Calu3 (cell line): ENCODE results near the gene PNMT. TPM values are rescaled to one million over a fixed set of nuclear protein-coding genes. Genes with fewer than 3 reads are reported as not detected.
A peak's percentile ranks its signal among the peaks of the same experiment; 100 is the strongest.

Source experiments
- BruUV-seq: library from RNA; stranded (reverse); fragments of 400-500 nt; replicated peaks from 2 replicates; lab custom pipeline; 2021; lab: Mats Ljungman, UMichigan
- CTCF ChIA-PET: fragments of 300-600 bp; sonication (Branson Sonifier 250); formaldehyde crosslinking; loops from one replicate; lab custom pipeline; 2022; ENCODE audit warnings: antibody characterized with exemption; lab: Charles Lee
- DNase-seq: peaks from one replicate; pipeline ENCODE4 v3.0.0; 2022
- H3K27ac Mint-ChIP-seq: one replicate; pipeline ENCODE4 v1.8.0; 2022; ENCODE audit warnings: mixed read lengths; ENCODE audit not compliant: unreplicated experiment
- H3K27me3 Mint-ChIP-seq: one replicate; pipeline ENCODE4 v1.8.0; 2022; ENCODE audit warnings: mixed read lengths; ENCODE audit not compliant: unreplicated experiment
- H3K36me3 Mint-ChIP-seq: one replicate; pipeline ENCODE4 v1.8.0; 2022; ENCODE audit warnings: mild to moderate bottlenecking, moderate library complexity, mixed read lengths; ENCODE audit not compliant: insufficient read depth, unreplicated experiment
- H3K4me1 Mint-ChIP-seq: one replicate; pipeline ENCODE4 v1.8.0; 2022; ENCODE audit warnings: mild to moderate bottlenecking, low read depth, mixed read lengths; ENCODE audit not compliant: unreplicated experiment
- H3K4me3 Mint-ChIP-seq: one replicate; pipeline ENCODE4 v1.8.0; 2022; ENCODE audit warnings: mild to moderate bottlenecking, low read depth, moderate library complexity, mixed read lengths; ENCODE audit not compliant: unreplicated experiment
- H3K9me3 Mint-ChIP-seq: one replicate; pipeline ENCODE4 v1.8.0; 2022; ENCODE audit warnings: low read depth, mixed read lengths; ENCODE audit not compliant: unreplicated experiment
- intact Hi-C: fragments of 100-400 bp; cut with micrococcal nuclease; formaldehyde crosslinking; loops from one replicate; pipeline ENCODE4 v1.10.0; 2022; ENCODE audit not compliant: unreplicated experiment
- total RNA-seq: library from RNA; stranded (reverse); gene quantifications from 2 replicates; pipeline ENCODE4 v1.2.3, GENCODE V29; 2022
- TF ChIP-seq, protein P1 (sequence below): fragments of 200-600 bp; IDR thresholded peaks from one replicate; pipeline ENCODE4 v1.8.0; 2022; ENCODE audit warnings: antibody characterized with exemption; ENCODE audit not compliant: unreplicated experiment

The PNMT gene
- total RNA-seq, 1 experiment from 2014 or later = 1.3 TPM

DNA sequence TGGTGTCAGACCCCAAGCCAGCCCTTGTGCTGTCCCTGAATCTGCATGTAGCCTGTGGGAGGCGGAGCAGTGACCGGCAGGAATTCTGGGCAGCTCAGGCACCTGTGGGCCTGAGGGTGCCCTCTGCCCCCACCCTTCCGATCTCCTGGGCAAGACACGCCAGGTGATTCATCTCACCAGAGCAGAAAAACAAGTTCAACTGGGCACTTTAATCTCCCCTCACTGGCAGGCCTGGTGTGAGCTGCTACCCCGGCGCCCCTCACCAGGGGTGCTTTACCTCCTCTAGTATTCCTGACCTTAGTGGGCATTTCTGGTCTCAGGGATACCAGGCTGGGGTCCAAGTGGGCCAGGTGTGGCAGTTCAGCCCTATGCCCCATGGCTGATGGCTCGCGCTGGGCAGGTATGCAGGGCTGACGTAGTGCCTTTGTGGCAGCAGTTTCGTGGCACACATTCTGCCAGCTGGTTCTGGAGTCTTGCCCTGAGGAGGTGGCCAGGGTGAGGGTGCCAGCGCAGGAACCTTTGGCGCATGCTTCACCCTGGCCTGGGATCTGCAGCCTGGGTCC is 37.6 kb downstream of the PNMT start:
- Mint-ChIP-seq H3K9me3 (no peaks in the 10 kb centered on the region), H3K36me3 (peaks cover 100% of the 10 kb centered on the region), H3K4me1 (peaks cover 91% of the 10 kb centered on the region), H3K27me3 (no peaks in the 10 kb centered on the region), H3K4me3 (peak overlapping the region; percentile 71), H3K27ac (peak overlapping the region; percentile 67)
- BruUV-seq = TSS peak; percentile 75
- CTCF ChIA-PET = interaction anchor here (0.5 to 161.2 kb wide), 60 partner anchors 9 to 1193 kb away, joined by 3 to 42089 read pairs (median 4); partner anchors contain the start of genes ERBB2, FBXL20, GRB7 and GSDMA
- TF ChIP-seq, protein P1, sequence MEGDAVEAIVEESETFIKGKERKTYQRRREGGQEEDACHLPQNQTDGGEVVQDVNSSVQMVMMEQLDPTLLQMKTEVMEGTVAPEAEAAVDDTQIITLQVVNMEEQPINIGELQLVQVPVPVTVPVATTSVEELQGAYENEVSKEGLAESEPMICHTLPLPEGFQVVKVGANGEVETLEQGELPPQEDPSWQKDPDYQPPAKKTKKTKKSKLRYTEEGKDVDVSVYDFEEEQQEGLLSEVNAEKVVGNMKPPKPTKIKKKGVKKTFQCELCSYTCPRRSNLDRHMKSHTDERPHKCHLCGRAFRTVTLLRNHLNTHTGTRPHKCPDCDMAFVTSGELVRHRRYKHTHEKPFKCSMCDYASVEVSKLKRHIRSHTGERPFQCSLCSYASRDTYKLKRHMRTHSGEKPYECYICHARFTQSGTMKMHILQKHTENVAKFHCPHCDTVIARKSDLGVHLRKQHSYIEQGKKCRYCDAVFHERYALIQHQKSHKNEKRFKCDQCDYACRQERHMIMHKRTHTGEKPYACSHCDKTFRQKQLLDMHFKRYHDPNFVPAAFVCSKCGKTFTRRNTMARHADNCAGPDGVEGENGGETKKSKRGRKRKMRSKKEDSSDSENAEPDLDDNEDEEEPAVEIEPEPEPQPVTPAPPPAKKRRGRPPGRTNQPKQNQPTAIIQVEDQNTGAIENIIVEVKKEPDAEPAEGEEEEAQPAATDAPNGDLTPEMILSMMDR = no peak
- intact Hi-C loops = loop anchor here (1.0 to 5.0 kb wide), 16 partner anchors 17 to 391 kb away; partner anchors contain the start of genes IKZF3, LRRC3C, MIEN1 and ORMDL3
- peak; percentile 100 for DNase-seq

DNA sequence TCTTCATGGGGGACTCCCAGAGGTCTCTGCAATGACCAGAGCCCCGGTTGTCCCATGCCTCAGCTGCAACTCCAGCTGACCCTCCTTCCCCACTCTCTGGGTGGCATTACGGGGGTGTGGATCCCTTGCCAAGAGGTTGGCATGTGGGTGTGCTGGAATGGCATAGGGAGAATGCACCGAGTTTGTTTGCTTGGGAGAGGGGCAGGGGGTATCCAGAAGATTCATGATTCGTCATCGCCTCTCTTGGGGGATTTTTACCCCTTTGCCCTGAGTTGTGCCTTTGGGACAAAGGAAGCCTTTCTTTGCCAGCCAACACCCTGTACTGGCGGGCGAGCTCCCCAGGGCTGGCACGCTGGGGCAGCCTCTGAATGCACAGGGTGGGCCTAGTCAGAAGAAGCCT is 38.1 kb downstream of the PNMT start:
- peak; percentile 100 for DNase-seq
- BruUV-seq = no TSS peak
- Mint-ChIP-seq H3K4me3 (peak overlapping the region; percentile 71), H3K27me3 (no peaks in the 10 kb centered on the region), H3K4me1 (peaks cover 86% of the 10 kb centered on the region), H3K9me3 (no peaks in the 10 kb centered on the region), H3K36me3 (peaks cover 100% of the 10 kb centered on the region), H3K27ac (peak overlapping the region; percentile 67)
- intact Hi-C loops = loop anchor here (1.0 to 5.0 kb wide), 16 partner anchors 18 to 391 kb away; partner anchors contain the start of genes IKZF3, LRRC3C, MIEN1 and ORMDL3
- CTCF ChIA-PET = interaction anchor here (0.5 to 161.2 kb wide), 47 partner anchors 9 to 1193 kb away, joined by 3 to 42089 read pairs (median 6); partner anchors contain the start of genes ERBB2, FBXL20, GRB7 and GSDMA
- TF ChIP-seq, protein P1 = no peak

DNA sequence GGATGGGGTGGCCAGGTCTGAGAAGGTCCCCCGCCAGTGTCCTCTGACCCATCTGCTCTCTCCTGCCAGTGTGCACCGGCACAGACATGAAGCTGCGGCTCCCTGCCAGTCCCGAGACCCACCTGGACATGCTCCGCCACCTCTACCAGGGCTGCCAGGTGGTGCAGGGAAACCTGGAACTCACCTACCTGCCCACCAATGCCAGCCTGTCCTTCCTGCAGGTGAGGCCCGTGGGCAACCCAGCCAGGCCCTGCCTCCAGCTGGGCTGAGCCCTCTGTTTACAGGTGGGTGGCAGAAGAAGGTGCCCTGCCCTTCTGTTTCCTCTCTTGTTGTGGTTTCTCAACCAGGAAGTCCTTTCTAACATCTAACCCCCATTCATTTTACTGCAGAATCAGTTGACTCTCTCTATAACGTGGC is 38.7 kb downstream of the PNMT start:
- Mint-ChIP-seq H3K36me3 (peaks cover 100% of the 10 kb centered on the region), H3K27me3 (no peaks in the 10 kb centered on the region), H3K4me1 (peaks cover 80% of the 10 kb centered on the region), H3K9me3 (no peaks in the 10 kb centered on the region), H3K27ac (peak overlapping the region; percentile 67), H3K4me3 (peak overlapping the region; percentile 71)
- DNase-seq = peak; percentile 100
- no TSS peak for BruUV-seq
- intact Hi-C loops = loop anchor here (1.0 to 5.0 kb wide), 17 partner anchors 8 to 390 kb away; partner anchors contain the start of genes IKZF3, LRRC3C, MIEN1 and ORMDL3
- CTCF ChIA-PET = interaction anchor here (0.6 to 161.2 kb wide), 36 partner anchors 8 to 792 kb away, joined by 3 to 42089 read pairs (median 10); partner anchors contain the start of genes ERBB2, FBXL20, GRB7 and GSDMA
- TF ChIP-seq, protein P1 = no peak

DNA sequence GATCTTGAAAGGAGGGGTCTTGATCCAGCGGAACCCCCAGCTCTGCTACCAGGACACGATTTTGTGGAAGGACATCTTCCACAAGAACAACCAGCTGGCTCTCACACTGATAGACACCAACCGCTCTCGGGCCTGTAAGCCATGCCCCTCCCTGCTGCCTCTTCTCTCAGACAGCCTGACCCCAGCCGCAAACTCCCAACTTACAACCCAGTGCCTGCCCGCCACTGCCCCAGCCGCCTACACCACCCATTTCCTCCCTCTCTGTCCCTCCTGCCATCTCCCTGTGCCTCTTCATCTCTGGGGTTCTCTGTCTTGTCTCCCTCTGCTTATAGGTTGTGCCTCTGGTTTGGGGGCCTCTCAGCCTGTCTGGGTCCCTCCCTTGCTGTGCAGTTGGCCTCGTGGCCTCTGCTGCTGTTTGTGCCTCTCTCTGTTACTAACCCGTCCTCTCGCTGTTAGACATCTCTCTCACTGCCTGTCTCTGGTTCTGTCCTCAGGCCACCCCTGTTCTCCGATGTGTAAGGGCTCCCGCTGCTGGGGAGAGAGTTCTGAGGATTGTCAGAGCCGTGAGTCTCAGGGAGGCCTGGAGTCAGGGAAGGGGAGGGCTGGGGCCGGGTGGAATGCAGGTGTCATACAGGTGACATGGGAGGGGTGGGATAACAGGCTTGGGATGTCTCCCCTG is 41.2 kb downstream of the PNMT start:
- DNase-seq = no peak
- H3K4me3 Mint-ChIP-seq = peak overlapping the region; percentile 0
- BruUV-seq = no TSS peak
- H3K27me3 Mint-ChIP-seq = no peaks in the 10 kb centered on the region
- peak overlapping the region; percentile 3 for H3K27ac Mint-ChIP-seq
- peaks cover 55% of the 10 kb centered on the region for H3K4me1 Mint-ChIP-seq
- TF ChIP-seq, protein P1 = no peak
- no peaks in the 10 kb centered on the region for H3K9me3 Mint-ChIP-seq
- CTCF ChIA-PET = interaction anchor here (1.1 to 161.2 kb wide), 10 partner anchors 5 to 318 kb away, joined by 3 to 42089 read pairs (median 210); partner anchors contain the start of genes ERBB2, GRB7, GSDMA and GSDMB
- peaks cover 98% of the 10 kb centered on the region for H3K36me3 Mint-ChIP-seq
- intact Hi-C loops = loop anchor here (5.0 kb wide), 1 partner anchor 388 kb away; no protein-coding TSS in a partner anchor
